ENCODE data around the gene DYNLT2. TPM values are rescaled to one million over a fixed set of nuclear protein-coding genes. Genes with fewer than 3 reads are reported as not detected.

Gene DYNLT2
- total RNA-seq, 1 experiment from 2014 or later = 1.7 TPM

GRCh38 chr6:169793408-169793807 is 42.0 kb upstream of the DYNLT2 start:
- ATAC-seq = no peak
- H3K27me3 Mint-ChIP-seq (ENCODE audit: low read depth) = peaks cover 31% of the 10 kb centered on the region
- H3K4me3 Mint-ChIP-seq = no peak overlapping the region
- DNase-seq (ENCODE audit: low spot score) = no peak
- no peaks in the 10 kb centered on the region for H3K36me3 Mint-ChIP-seq
- CTCF ChIA-PET = no interaction called here
- TF ChIP-seq PRRX2 (CRISPR knock-in tag; IDR thresholded peaks at IDR 0.05) = no peak
- no peak for TF ChIP-seq CTCF (IDR thresholded peaks at IDR 0.05)
- H3K4me1 Mint-ChIP-seq = peaks cover 16% of the 10 kb centered on the region; the same call in 1 of the 2 replicates
- POLR2A ChIA-PET = no interaction called here
- H3K9me3 Mint-ChIP-seq = peaks cover 5% of the 10 kb centered on the region; the same call in 1 of the 2 replicates
- H3K27ac Mint-ChIP-seq = no peak overlapping the region

DNA sequence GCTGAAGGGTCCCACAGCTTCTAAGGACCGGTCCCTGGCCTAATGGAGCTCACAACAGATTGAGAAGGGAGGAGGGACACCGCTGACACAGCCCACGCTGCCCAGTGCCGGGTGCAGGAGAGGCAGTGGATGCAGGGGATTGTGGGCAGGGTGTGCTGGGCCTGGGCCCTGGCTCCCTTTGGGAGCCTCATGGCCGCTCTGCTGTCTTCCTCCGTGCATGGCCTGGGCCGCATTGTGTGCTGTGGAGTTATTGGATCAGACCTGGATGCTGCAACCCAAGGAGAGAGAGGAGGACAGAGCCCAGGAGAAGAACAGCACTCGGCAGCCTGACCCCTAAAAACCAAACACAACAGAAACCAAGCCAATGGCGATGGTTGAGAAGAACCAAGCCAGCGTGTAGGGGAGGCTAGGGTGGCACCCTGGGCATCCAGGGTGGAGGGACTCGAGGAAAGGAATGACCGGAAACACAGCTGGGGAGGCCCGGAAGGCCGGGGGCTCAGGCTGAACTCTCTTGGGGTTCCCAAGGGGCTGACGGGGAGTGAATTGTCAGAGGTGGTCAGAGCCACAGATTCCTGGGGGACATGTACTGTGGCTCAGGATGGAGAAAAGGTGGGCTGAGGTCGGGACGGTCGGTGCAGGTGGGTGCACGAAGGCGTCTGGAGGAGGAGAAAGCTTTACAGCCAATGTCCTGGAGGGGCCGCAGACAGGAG is 41.1 kb upstream of the DYNLT2 start:
- no peak overlapping the region for H3K27ac Mint-ChIP-seq
- no peaks in the 10 kb centered on the region for H3K36me3 Mint-ChIP-seq
- TF ChIP-seq FOXK1 (CRISPR knock-in tag; IDR thresholded peaks at IDR 0.05) = no peak
- TF ChIP-seq CREM (CRISPR knock-in tag; IDR thresholded peaks at IDR 0.05) = no peak
- TF ChIP-seq, protein P1, sequence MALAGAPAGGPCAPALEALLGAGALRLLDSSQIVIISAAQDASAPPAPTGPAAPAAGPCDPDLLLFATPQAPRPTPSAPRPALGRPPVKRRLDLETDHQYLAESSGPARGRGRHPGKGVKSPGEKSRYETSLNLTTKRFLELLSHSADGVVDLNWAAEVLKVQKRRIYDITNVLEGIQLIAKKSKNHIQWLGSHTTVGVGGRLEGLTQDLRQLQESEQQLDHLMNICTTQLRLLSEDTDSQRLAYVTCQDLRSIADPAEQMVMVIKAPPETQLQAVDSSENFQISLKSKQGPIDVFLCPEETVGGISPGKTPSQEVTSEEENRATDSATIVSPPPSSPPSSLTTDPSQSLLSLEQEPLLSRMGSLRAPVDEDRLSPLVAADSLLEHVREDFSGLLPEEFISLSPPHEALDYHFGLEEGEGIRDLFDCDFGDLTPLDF (CRISPR knock-in tag; IDR thresholded peaks at IDR 0.05) = no peak
- CTCF ChIA-PET = no interaction called here
- peaks cover 5% of the 10 kb centered on the region; the same call in 1 of the 2 replicates for H3K9me3 Mint-ChIP-seq
- ATAC-seq (no peak), DNase-seq (ENCODE audit: low spot score) (no peak)
- POLR2A ChIA-PET = no interaction called here
- peaks cover 16% of the 10 kb centered on the region; the same call in 1 of the 2 replicates for H3K4me1 Mint-ChIP-seq
- H3K4me3 Mint-ChIP-seq = no peak overlapping the region
- peaks cover 31% of the 10 kb centered on the region for H3K27me3 Mint-ChIP-seq (ENCODE audit: low read depth)

DNA sequence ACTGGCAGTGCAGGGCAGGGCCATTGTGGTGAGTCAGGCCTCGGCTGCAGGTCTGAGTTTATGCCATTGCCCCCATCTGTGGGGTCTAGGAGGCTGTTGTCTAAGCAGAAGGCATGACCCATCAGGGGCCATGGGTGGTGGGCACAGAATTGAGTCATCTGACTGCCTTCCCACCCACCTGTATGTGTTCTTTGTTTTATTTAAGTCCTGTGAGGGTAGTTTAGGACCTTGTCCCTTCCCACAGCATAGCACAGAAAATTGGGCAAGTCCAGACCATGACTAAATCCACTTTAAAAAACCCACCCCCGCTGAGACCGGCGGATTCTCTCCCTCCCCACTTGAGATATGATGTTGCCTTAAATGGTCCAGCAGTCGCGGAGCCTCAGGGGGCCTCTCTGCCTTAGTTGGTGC is 40.4 kb upstream of the DYNLT2 start:
- Mint-ChIP-seq H3K9me3 (peaks cover 5% of the 10 kb centered on the region; the same call in 1 of the 2 replicates), H3K27ac (no peak overlapping the region), H3K4me1 (peaks cover 16% of the 10 kb centered on the region; the same call in 1 of the 2 replicates), H3K36me3 (no peaks in the 10 kb centered on the region), H3K27me3 (ENCODE audit: low read depth) (peaks cover 31% of the 10 kb centered on the region), H3K4me3 (no peak overlapping the region)
- no peak for DNase-seq (ENCODE audit: low spot score)
- ATAC-seq = no peak
- ChIA-PET CTCF (interaction anchor here (2.3 kb wide), 1 partner anchor 8 kb away, joined by 17 read pairs; no protein-coding TSS in a partner anchor), POLR2A (no interaction called here)
- no peak for TF ChIP-seq ESRRA (CRISPR knock-in tag; IDR thresholded peaks at IDR 0.05; ENCODE audit: borderline replicate concordance)
- no peak for TF ChIP-seq TP53 (CRISPR knock-in tag; IDR thresholded peaks at IDR 0.05)
- no peak for TF ChIP-seq NFE2L1 (CRISPR knock-in tag; IDR thresholded peaks at IDR 0.05)
- no peak for TF ChIP-seq SMAD3 (CRISPR knock-in tag; IDR thresholded peaks at IDR 0.05; ENCODE audit: borderline replicate concordance)
- TF ChIP-seq, protein P2, sequence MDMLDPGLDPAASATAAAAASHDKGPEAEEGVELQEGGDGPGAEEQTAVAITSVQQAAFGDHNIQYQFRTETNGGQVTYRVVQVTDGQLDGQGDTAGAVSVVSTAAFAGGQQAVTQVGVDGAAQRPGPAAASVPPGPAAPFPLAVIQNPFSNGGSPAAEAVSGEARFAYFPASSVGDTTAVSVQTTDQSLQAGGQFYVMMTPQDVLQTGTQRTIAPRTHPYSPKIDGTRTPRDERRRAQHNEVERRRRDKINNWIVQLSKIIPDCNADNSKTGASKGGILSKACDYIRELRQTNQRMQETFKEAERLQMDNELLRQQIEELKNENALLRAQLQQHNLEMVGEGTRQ (CRISPR knock-in tag; IDR thresholded peaks at IDR 0.05) = no peak
- TF ChIP-seq IRF2 (CRISPR knock-in tag; IDR thresholded peaks at IDR 0.05; ENCODE audit: borderline replicate concordance, low read depth) = no peak
- TF ChIP-seq CREB1 (CRISPR knock-in tag; IDR thresholded peaks at IDR 0.05) = no peak
- no peak for TF ChIP-seq FOXK1 (CRISPR knock-in tag; IDR thresholded peaks at IDR 0.05)
- no peak for TF ChIP-seq HMGA2 (CRISPR knock-in tag; IDR thresholded peaks at IDR 0.05)
- TF ChIP-seq, protein P3, sequence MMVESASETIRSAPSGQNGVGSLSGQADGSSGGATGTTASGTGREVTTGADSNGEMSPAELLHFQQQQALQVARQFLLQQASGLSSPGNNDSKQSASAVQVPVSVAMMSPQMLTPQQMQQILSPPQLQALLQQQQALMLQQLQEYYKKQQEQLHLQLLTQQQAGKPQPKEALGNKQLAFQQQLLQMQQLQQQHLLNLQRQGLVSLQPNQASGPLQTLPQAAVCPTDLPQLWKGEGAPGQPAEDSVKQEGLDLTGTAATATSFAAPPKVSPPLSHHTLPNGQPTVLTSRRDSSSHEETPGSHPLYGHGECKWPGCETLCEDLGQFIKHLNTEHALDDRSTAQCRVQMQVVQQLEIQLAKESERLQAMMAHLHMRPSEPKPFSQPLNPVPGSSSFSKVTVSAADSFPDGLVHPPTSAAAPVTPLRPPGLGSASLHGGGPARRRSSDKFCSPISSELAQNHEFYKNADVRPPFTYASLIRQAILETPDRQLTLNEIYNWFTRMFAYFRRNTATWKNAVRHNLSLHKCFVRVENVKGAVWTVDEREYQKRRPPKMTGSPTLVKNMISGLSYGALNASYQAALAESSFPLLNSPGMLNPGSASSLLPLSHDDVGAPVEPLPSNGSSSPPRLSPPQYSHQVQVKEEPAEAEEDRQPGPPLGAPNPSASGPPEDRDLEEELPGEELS (CRISPR knock-in tag; IDR thresholded peaks at IDR 0.05) = no peak
- no peak for TF ChIP-seq ZBTB21 (CRISPR knock-in tag; IDR thresholded peaks at IDR 0.05; ENCODE audit: borderline replicate concordance)
- no peak for TF ChIP-seq CTCF (IDR thresholded peaks at IDR 0.05)
- no peak for TF ChIP-seq ZNF219 (CRISPR knock-in tag; IDR thresholded peaks at IDR 0.05; ENCODE audit: borderline replicate concordance)
- TF ChIP-seq, protein P1 (CRISPR knock-in tag; IDR thresholded peaks at IDR 0.05) = no peak
- TF ChIP-seq NFYB (CRISPR knock-in tag; conservative IDR thresholded peaks at IDR 0.05; ENCODE audit: low read depth) = no peak
- TF ChIP-seq PREB (CRISPR knock-in tag; IDR thresholded peaks at IDR 0.05; ENCODE audit: borderline replicate concordance) = no peak
- TF ChIP-seq ZBTB43 (CRISPR knock-in tag; IDR thresholded peaks at IDR 0.05) = no peak
